DMS 273 treated with DMSO at 0.1 percent for 48 hours (cell line): ENCODE data around the gene TBX21.

ENCODE experiments used
- DNase-seq: peaks from one replicate; lab custom pipeline; 2025; lab: John Stamatoyannopoulos, UW

Gene TBX21

GRCh38 chr17:47697906-47698711, 34.9 kb upstream of the TBX21 start:
- no peak for DNase-seq

GRCh38 chr17:47698749-47699535, 34.1 kb upstream of the TBX21 start:
- peak; percentile 23 for DNase-seq

GRCh38 chr17:47699536-47699840, 33.5 kb upstream of the TBX21 start:
- no peak for DNase-seq

- no peak for DNase-seq
Observed at GRCh38 chr17:47700471-47701449, 32.3 kb upstream of the TBX21 start.

GRCh38 chr17:47701608-47702007, 31.4 kb upstream of the TBX21 start:
- no peak for DNase-seq

- no peak for DNase-seq
Observed at GRCh38 chr17:47702391-47702995, 30.5 kb upstream of the TBX21 start.

GRCh38 chr17:47703191-47703591, 29.8 kb upstream of the TBX21 start:
- DNase-seq = no peak

- DNase-seq = no peak
Observed at GRCh38 chr17:47703671-47704070, 29.4 kb upstream of the TBX21 start.

GRCh38 chr17:47704116-47704515, 28.9 kb upstream of the TBX21 start:
- DNase-seq = no peak

- DNase-seq = no peak
Observed at GRCh38 chr17:47704736-47705135, 28.3 kb upstream of the TBX21 start.

GRCh38 chr17:47705536-47706530, 27.2 kb upstream of the TBX21 start:
- DNase-seq = no peak

- DNase-seq = no peak
Observed at GRCh38 chr17:47707056-47707804, 25.8 kb upstream of the TBX21 start.

GRCh38 chr17:47707884-47708283, 25.2 kb upstream of the TBX21 start:
- no peak for DNase-seq

- DNase-seq = no peak
Observed at GRCh38 chr17:47708312-47708863, 24.6 kb upstream of the TBX21 start.

GRCh38 chr17:47708864-47709541, 24.0 kb upstream of the TBX21 start:
- no peak for DNase-seq

GRCh38 chr17:47709594-47709993, 23.4 kb upstream of the TBX21 start:
- no peak for DNase-seq

GRCh38 chr17:47711366-47712099, 21.5 kb upstream of the TBX21 start:
- DNase-seq = no peak

GRCh38 chr17:47712330-47713023, 20.6 kb upstream of the TBX21 start:
- no peak for DNase-seq
